ENCODE data around the gene RSPH9.

The RSPH9 gene

GRCh38 chr6:43714311-43715055 lies 69.6 kb downstream of the RSPH9 start:
- DNase-seq: no peak

- no peak for DNase-seq
Observed at GRCh38 chr6:43715056-43715788, 70.4 kb downstream of the RSPH9 start.

GRCh38 chr6:43716099-43716498 lies 71.3 kb downstream of the RSPH9 start:
- DNase-seq: no peak

- DNase-seq: no peak
Observed at GRCh38 chr6:43717389-43717788, 72.6 kb downstream of the RSPH9 start.

GRCh38 chr6:43717822-43718221 lies 73.0 kb downstream of the RSPH9 start:
- DNase-seq: no peak

- no peak for DNase-seq
Observed at GRCh38 chr6:43718387-43719105, 73.7 kb downstream of the RSPH9 start.

GRCh38 chr6:43719511-43719910 lies 74.7 kb downstream of the RSPH9 start:
- no peak for DNase-seq

GRCh38 chr6:43720999-43721398 lies 76.2 kb downstream of the RSPH9 start:
- no peak for DNase-seq
